ENCODE data around the gene ZNF354B.

The ZNF354B gene

GRCh38 chr5:178902849-178903248 is 43.1 kb downstream of the ZNF354B start:
- H3K9me3 ChIP-seq (ENCODE audit: low read length), result peaks cover 28% of the 10 kb centered on the region
- no peak overlapping the region for H2AFZ ChIP-seq (ENCODE audit: low read depth, low read length)
- no peaks in the 10 kb centered on the region for H3K27me3 ChIP-seq (ENCODE audit: insufficient read depth, low read length)
- H3K4me1 ChIP-seq (ENCODE audit: insufficient read depth, low read length), result no peaks in the 10 kb centered on the region
- no peaks in the 10 kb centered on the region for H3K36me3 ChIP-seq (ENCODE audit: insufficient read depth, low read length)
- H3K4me3 ChIP-seq (ENCODE audit: low read length), result no peak overlapping the region

GRCh38 chr5:178931846-178932760 is 72.3 kb downstream of the ZNF354B start:
- Histone ChIP-seq H3K27me3 (ENCODE audit: insufficient read depth, low read length) (no peaks in the 10 kb centered on the region), H3K4me1 (ENCODE audit: insufficient read depth, low read length) (no peaks in the 10 kb centered on the region), H2AFZ (ENCODE audit: low read depth, low read length) (no peak overlapping the region), H3K9me3 (ENCODE audit: low read length) (peaks cover 69% of the 10 kb centered on the region), H3K4me3 (ENCODE audit: low read length) (no peak overlapping the region), H3K36me3 (ENCODE audit: insufficient read depth, low read length) (no peaks in the 10 kb centered on the region)

Measured in neuron (in vitro differentiated cells).